Transverse colon (tissue), 4 donors: ENCODE results near the gene TREM2. TPM values are rescaled to one million over a fixed set of nuclear protein-coding genes. Genes with fewer than 3 reads are reported as not detected.

ENCODE experiments used
- DNase-seq: peaks from one replicate; pipeline ENCODE4 v3.0.0-alpha.2; 2019
- H3K27ac ChIP-seq, 4 donors: fragments of 200-600 bp; sonication (generic); 2 replicates each; pipeline ENCODE4 v1.5.1; 2016 to 2018; ENCODE audit warnings: inconsistent platforms in 4 of 4
- H3K27me3 ChIP-seq: fragments of 200-600 bp; sonication (generic); 2 replicates; pipeline ENCODE4 v1.5.1; 2017; ENCODE audit warnings: inconsistent platforms
- H3K36me3 ChIP-seq, 4 donors: fragments of 200-600 bp; sonication (generic); 2 replicates each; pipeline ENCODE4 v1.5.1; 2017 to 2019; ENCODE audit warnings: inconsistent platforms in 4 of 4
- H3K4me1 ChIP-seq, 4 donors: fragments of 200-600 bp; sonication (generic); 2 replicates each; pipeline ENCODE4 v1.5.1; 2017 to 2020; ENCODE audit warnings: inconsistent platforms in 4 of 4
- H3K4me3 ChIP-seq, 4 donors: fragments of 200-600 bp; sonication (generic); 1 replicate in 1 of 4; 2 replicates in 3 of 4; pipeline versions ENCODE4 v1.5.1 to v1.6.1; 2017 to 2019; ENCODE audit warnings: inconsistent platforms in 4 of 4
- H3K9me3 ChIP-seq, 2 donors: fragments of 200-600 bp; sonication (generic); 2 replicates each; pipeline ENCODE4 v1.5.1; 2017 to 2019; ENCODE audit warnings: inconsistent platforms in 2 of 2
- CTCF ChIP-seq, 5 experiments: fragments of 200-600 bp in 3 of 5; fragments of 450-650 bp in 2 of 5; sonication (generic) in 3 of 5; IDR thresholded peaks; 1 replicate in 2 of 5; 2 replicates in 3 of 5; pipeline ENCODE4 v1.5.1; 2016 to 2017; ENCODE audit warnings: antibody characterized with exemption in 5 of 5, inconsistent platforms in 3 of 5, mild to moderate bottlenecking in 2 of 5, moderate library complexity in 1 of 5
- EP300 ChIP-seq: sonication (generic); formaldehyde crosslinking; IDR thresholded peaks from one replicate; pipeline ENCODE4 v1.6.1; 2017; ENCODE audit warnings: antibody characterized with exemption, low read depth
- POLR2A ChIP-seq: fragments of 450-650 bp; IDR thresholded peaks from one replicate; pipeline ENCODE4 v1.6.1; 2016; ENCODE audit warnings: antibody characterized with exemption, mild to moderate bottlenecking, moderate library complexity
- POLR2AphosphoS5 ChIP-seq, 3 donors: sonication (generic); formaldehyde crosslinking; IDR thresholded peaks; one replicate each; pipeline ENCODE4 v1.6.1; 2016; ENCODE audit warnings: antibody characterized with exemption in 3 of 3
- WGBS, 2 donors: methylation state at CpG; one replicate each; pipeline ENCODE4 v1.1.5; 2018; ENCODE audit warnings: low coverage in 1 of 2; 5-methylcytosine and 5-hydroxymethylcytosine counted together
- in situ Hi-C, 4 donors: fragments of 200-750 bp; cut with MboI; loops; one replicate each; pipeline versions ENCODE4 v1.15.0 to v1.15.1; 2017; ENCODE audit warnings: low sequenced_read_pairs in 3 of 4, low pct_ligation_motif_present in 1 of 4, low pct_unique_long_range_greater_than_20kb in 1 of 4
- intact Hi-C: fragments of 100-400 bp; cut with DNase I; formaldehyde crosslinking; loops from one replicate; pipeline ENCODE4 v1.15.1; 2023; ENCODE audit warnings: low total_unique reads
- total RNA-seq, 4 donors: library from RNA; depleted of rRNA; stranded (reverse); fragments of >200 nt; gene quantifications; one replicate each; pipeline ENCODE4 v1.1.0, GENCODE V29; 2016

The TREM2 gene
- total RNA-seq, 4 donors from 2014 or later, result 1.5 TPM; not detected in 3

- intact Hi-C loops, result no loop called here
- no peaks in the 10 kb centered on the region for H3K27me3 ChIP-seq
- in situ Hi-C loops, result no loop called here
- H3K36me3 ChIP-seq, result no peaks in the 10 kb centered on the region
- TF ChIP-seq POLR2AphosphoS5 (IDR thresholded peaks at IDR 0.05), result no peak
- TF ChIP-seq CTCF (IDR thresholded peaks at IDR 0.05), result no peak
- TF ChIP-seq POLR2A, result no peak
- no peak for TF ChIP-seq EP300
- H3K4me1 ChIP-seq, result no peaks in the 10 kb centered on the region
- no peaks in the 10 kb centered on the region for H3K9me3 ChIP-seq
- H3K4me3 ChIP-seq, result no peak overlapping the region
- WGBS, 2 donors, result 100% methylated on average over 1 of the region's 1 CpG
- H3K27ac ChIP-seq, result no peak overlapping the region
- DNase-seq, result no peak
Measured at GRCh38 chr6:41175084-41175483, 12.2 kb upstream of the TREM2 start.

- H3K4me3 ChIP-seq, result no peak overlapping the region
- no peaks in the 10 kb centered on the region for H3K27me3 ChIP-seq
- no peaks in the 10 kb centered on the region for H3K9me3 ChIP-seq
- DNase-seq, result no peak
- WGBS, 2 donors, result 47 to 63% methylated on average over 2 of the region's 2 CpGs
- intact Hi-C loops, result no loop called here
- TF ChIP-seq CTCF (IDR thresholded peaks at IDR 0.05), result no peak
- TF ChIP-seq POLR2A, result no peak
- TF ChIP-seq EP300, result no peak
- TF ChIP-seq POLR2AphosphoS5 (IDR thresholded peaks at IDR 0.05), result no peak
- H3K36me3 ChIP-seq, result no peaks in the 10 kb centered on the region
- no peak overlapping the region for H3K27ac ChIP-seq
- in situ Hi-C loops, result no loop called here
- no peaks in the 10 kb centered on the region for H3K4me1 ChIP-seq
Measured at GRCh38 chr6:41174610-41175009, 11.7 kb upstream of the TREM2 start.

GRCh38 chr6:41171908-41172307 is 9.0 kb upstream of the TREM2 start:
- Histone ChIP-seq H3K27me3 (no peaks in the 10 kb centered on the region), H3K4me1 (no peaks in the 10 kb centered on the region), H3K27ac (no peak overlapping the region), H3K36me3 (no peaks in the 10 kb centered on the region), H3K4me3 (no peak overlapping the region), H3K9me3 (no peaks in the 10 kb centered on the region)
- no peak for DNase-seq
- TF ChIP-seq CTCF (IDR thresholded peaks at IDR 0.05) (no peak), POLR2AphosphoS5 (IDR thresholded peaks at IDR 0.05) (no peak), EP300 (no peak), POLR2A (no peak)
- intact Hi-C loops, result no loop called here
- in situ Hi-C loops, result no loop called here
- WGBS, 2 donors, result 18 to 50% methylated on average over 1 to 3 of the region's 3 CpGs

- no peak for TF ChIP-seq POLR2A
- Histone ChIP-seq H3K27me3 (no peaks in the 10 kb centered on the region), H3K27ac (no peak overlapping the region), H3K4me3 (no peak overlapping the region), H3K9me3 (no peaks in the 10 kb centered on the region), H3K4me1 (no peaks in the 10 kb centered on the region), H3K36me3 (no peaks in the 10 kb centered on the region)
- WGBS, 2 donors, result 58 to 74% methylated on average over 3 to 4 of the region's 4 CpGs
- no peak for DNase-seq
- in situ Hi-C loops (no loop called here), intact Hi-C loops (no loop called here)
Measured at GRCh38 chr6:41170547-41171160, 7.7 kb upstream of the TREM2 start.
